ENCODE results near the gene PXDN. TPM values are rescaled to one million over a fixed set of nuclear protein-coding genes. Genes with fewer than 3 reads are reported as not detected.
"Not testable (repeated sequence)": the region's sequence is repeated elsewhere in the genome, so short reads cannot be mapped to it uniquely, and the experiment has no call there.

PXDN gene
- total RNA-seq, 1 donor from 2014 or later = 1,930 TPM

DNA sequence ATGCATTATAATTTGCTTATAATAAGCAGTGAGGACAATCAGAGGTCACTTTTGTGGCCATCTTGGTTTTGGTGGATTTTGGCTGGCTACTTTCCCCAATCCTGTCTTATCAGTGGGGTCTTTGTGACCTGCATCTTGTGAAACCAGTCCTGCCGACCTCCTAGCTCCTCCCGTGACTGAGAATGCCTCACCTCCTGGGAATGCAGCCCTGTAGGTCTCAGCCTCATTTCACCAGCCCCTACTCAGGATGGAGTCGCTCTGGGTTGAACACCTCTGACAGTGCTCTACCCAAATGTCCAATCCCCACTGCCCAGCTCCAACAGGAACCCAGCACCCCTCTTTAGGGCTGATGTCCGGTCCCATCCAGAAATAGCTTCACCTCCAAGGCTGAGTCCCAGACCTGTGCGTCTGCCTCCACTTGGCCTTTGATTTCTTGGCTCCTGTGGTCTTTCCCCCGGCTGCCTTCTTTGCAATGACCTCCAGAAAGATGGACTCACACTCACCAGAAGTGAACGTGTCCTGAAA, 31.3 kb upstream of the PXDN start:
- DNase-seq (ENCODE audit: extremely low read depth, low read depth, low spot score) = no peak

DNA sequence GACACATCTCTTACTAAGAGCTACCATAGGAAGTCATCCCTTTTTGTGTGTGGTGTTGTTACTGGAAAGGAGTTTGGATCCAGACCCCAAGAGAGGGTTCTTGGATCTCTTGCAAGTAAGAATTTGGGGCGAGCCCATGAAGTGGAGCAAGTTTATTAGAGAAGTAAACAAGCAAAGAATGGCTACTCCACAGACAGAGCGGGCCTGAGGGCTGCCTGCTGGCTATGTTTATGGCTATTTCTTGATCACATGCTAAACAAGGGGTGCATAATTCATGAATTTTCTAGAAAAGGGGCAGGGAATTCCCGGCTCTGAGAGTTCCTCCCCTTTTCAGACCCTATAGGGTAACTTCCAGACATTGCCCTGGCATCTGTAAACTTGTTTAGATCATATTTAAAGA, 30.6 kb upstream of the PXDN start:
- DNase-seq (ENCODE audit: extremely low read depth, low read depth, low spot score) = no peak

DNA sequence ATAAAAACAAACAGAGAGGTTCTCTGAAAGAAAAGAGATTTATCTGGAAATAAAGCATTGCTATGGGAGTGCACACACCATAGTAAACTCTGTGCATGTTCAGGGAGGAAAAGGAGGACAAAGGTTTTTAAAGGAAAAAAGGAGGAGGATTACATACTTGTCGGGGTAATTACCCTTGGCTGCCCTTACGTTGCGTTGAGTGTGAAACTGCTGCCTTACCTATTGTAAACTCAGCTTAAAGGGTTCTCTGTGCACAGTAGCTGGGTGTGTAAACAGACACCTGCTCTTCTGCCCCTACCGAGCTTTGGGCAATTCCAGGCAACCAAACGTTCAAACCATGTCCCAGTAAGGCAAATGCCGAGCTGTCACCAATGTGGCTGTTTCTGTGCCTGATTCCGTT, 29.6 kb upstream of the PXDN start:
- DNase-seq (ENCODE audit: extremely low read depth, low read depth, low spot score) = no peak

GRCh38 chr2:1772471-1773267, 28.4 kb upstream of the PXDN start:
- DNase-seq (ENCODE audit: extremely low read depth, low read depth, low spot score) = no peak

DNA sequence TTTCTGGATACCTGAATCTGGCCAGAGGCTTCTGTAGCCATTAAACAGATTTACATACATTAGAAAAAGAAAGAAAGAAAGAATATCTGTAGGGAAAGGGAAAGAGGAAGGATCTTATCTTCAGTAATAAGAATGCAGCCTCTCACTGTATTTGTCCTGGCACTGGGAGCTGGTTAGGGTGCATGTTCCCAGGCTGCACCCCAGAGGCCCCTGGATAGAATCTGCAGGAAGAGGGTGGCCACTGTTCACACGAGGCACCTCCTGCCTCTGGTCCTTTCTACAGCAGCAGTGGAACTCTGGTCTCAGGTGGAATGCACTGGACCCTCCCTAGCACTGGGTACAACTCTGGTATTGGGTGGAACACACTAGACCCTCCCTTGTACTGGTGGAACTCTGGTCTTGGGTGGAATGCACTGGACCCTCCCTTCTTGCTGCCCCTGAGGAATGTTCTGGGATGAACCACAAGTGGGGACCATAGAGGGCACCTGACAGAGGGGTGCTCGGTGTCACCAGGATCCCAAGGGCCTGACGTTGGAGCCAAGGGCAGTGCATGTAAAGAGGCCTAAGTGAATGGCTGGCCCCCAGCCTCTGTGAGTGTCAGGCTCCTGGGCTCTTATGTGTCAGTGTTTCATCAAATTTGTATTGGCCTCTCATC, 27.4 kb upstream of the PXDN start:
- no peak for DNase-seq (ENCODE audit: extremely low read depth, low read depth, low spot score)

DNA sequence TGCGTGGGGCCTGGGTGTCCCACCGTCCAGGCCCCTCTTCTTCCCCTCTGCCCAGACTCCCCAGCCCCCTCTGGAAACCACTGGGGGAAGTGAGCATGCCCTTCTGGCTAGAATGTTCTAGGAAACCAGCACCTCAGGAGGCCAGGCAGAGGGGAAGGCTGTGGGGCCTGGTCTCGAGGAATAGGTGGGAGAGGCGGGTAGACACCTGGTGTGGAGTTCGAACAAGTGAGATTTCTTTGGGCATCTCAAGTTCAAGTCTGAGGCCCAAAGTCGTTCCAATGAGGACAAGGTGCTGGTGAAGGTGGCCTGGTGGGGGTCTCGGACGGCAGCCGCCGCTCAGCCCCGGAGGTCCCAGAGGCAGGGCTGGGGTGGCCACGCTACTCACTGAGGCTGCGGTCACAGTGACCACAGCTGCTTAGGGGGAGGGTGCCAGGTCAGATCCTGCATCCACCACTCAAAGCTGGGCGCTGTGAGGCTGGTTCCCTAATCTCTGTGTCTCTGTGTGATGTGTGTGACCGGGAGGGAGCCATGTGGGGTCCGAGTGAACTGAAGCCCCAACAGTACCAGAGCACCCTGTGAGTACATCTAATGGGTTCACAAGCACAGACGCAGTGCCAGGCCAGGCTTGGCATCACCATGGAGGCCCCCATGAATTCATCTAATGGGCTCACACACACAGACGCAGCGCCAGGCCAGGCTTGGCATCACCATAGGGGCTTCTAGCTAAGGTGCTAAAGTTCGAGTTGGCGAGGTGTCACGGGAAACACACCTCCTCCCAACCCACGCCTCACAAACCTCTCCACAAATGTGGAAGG, 26.5 kb upstream of the PXDN start:
- no peak for DNase-seq (ENCODE audit: extremely low read depth, low read depth, low spot score)

- DNase-seq (ENCODE audit: extremely low read depth, low read depth, low spot score) = peak; percentile 56
Observed at GRCh38 chr2:1769703-1770422, 25.5 kb upstream of the PXDN start.

- no peak for DNase-seq (ENCODE audit: extremely low read depth, low read depth, low spot score)
Observed at GRCh38 chr2:1767939-1768691, 23.8 kb upstream of the PXDN start.

DNA sequence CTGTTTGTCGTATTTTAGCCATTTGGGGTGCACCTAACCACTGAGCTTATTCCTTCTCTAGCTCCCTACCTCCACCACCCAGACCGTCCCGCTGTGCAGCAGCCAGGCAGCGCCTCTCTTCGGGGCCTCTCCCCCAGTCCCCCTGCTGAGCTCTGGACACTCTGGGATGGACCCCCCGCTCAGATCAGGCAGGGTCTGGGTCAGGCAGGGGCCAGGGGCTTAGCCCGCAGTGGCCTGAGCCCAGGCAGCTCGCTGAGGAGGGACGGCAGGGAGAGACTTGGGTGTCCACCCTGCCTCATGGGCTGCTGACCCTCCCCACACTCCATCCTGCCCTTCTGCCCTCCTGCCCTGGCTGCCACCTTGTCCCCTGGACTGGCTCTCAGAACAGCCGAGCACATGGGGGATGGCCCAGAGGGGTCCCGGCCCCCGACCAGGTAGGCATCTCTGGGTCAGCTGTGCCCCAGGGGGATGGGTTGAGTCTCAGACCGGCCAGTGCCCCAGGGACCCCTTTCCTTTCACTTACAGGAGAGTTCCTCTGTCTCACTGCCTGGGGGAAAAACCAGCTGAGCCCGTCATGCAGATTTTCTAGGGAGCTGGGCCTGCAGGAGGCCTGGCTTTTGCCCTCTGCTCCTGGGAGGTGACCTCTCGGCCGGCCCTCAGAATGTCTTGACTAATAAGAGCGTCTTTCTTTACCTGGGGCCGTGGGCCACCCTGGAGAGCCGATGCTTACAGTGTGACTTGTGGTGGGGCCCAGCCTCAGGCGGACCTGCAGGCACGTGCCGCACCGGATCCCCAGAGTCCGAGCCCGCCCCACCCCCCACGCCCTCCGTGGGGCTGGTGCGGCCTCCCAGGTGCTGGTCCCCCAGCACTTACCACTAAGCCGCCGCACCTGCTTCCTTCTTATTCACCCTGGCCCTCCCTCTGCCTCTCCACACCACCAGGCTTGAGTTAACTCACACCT, 22.8 kb upstream of the PXDN start:
- DNase-seq (ENCODE audit: extremely low read depth, low read depth, low spot score) = no peak

- no peak for DNase-seq (ENCODE audit: extremely low read depth, low read depth, low spot score)
Observed at GRCh38 chr2:1766425-1766824, 22.1 kb upstream of the PXDN start.

DNA sequence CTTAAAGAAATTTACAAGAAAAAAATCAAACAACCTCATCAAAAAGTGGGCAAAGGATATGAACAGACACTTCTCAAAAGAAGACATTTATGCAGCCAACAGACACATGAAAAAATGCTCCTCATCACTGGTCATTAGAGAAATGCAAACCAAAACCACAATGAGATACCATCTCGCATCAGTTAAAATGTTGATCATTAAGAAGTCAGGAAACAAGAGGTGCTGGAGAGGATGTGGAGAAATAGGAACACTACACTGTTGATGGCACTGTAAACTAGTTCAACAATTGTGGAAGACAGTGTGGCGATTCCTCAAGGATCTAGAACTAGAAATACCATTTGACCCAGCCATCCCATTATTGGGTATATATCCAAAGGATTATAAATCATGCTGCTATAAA, 20.9 kb upstream of the PXDN start:
- DNase-seq (ENCODE audit: extremely low read depth, low read depth, low spot score) = not testable (repeated sequence)

- no peak for DNase-seq (ENCODE audit: extremely low read depth, low read depth, low spot score)
Observed at GRCh38 chr2:1759611-1759930, 15.3 kb upstream of the PXDN start.

- DNase-seq (ENCODE audit: extremely low read depth, low read depth, low spot score) = no peak
Observed at GRCh38 chr2:1758774-1759610, 14.7 kb upstream of the PXDN start.

- DNase-seq (ENCODE audit: extremely low read depth, low read depth, low spot score) = no peak
Observed at GRCh38 chr2:1758171-1758570, 13.9 kb upstream of the PXDN start.

- DNase-seq (ENCODE audit: extremely low read depth, low read depth, low spot score) = no peak
Observed at GRCh38 chr2:1757567-1757966, 13.3 kb upstream of the PXDN start.

DNA sequence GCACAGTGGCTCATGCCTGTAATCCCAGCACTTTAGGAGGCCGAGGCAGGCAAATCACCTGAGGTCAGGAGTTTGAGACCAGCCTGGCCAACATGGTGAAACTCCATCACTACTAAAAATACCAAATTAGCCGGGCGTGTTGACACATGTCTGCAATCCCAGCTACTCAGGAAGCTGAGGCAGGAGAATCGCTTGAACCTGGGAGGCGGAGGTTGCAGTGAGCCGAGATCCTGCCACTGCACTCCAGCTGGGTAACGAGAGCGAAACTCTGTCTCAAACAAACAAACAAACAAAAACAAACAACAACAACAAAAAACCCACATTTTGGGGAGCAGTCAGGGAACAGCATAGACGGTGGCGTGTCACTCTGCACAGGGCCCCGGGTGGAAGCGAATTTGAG, 12.8 kb upstream of the PXDN start:
- DNase-seq (ENCODE audit: extremely low read depth, low read depth, low spot score) = not testable (repeated sequence)

- no peak for DNase-seq (ENCODE audit: extremely low read depth, low read depth, low spot score)
Observed at GRCh38 chr2:1756456-1756855, 12.1 kb upstream of the PXDN start.

Measured in glomerular endothelial cell (primary cell).